B cell (primary cell): Measurements from ENCODE around the gene SCFD2. TPM values are rescaled to one million over a fixed set of nuclear protein-coding genes. Genes with fewer than 3 reads are reported as not detected.

Source experiments
- ATAC-seq: fragments of 200-7000 bp; cut with Tn5 transposase; one replicate; pipeline ENCODE4 v1.10.0; 2021; ENCODE audit warnings: low read depth, mild to moderate bottlenecking, moderate number of reproducible peaks, moderate library complexity
- CTCF ChIA-PET: fragments of 350-600 bp; sonication (Branson Sonifier 250); formaldehyde crosslinking; loops from one replicate; lab custom pipeline; 2021; ENCODE audit warnings: antibody characterized with exemption, inconsistent platforms; lab: Charles Lee
- POLR2A ChIA-PET: fragments of 350-600 bp; sonication (Branson Sonifier 250); formaldehyde crosslinking; loops from one replicate; lab custom pipeline; 2021; ENCODE audit warnings: antibody characterized with exemption; lab: Charles Lee
- DNase-seq: peaks from one replicate; pipeline ENCODE4 v3.0.0; 2013
- H2AFZ ChIP-seq: 2 replicates; pipeline ENCODE4 v1.6.1; 2012; ENCODE audit warnings: mild to moderate bottlenecking, low read depth, low read length; ENCODE audit not compliant: insufficient read depth, poor library complexity, severe bottlenecking
- H3K27ac ChIP-seq, 2 donors: 1 replicate in 1 of 2; 2 replicates in 1 of 2; pipeline ENCODE4 v1.5.1; 2012 to 2013; ENCODE audit warnings: low read length in 2 of 2, mild to moderate bottlenecking in 2 of 2, moderate library complexity in 1 of 2
- H3K27me3 ChIP-seq, 4 experiments: fragments of 200-600 bp in 1 of 4; sonication (generic) in 1 of 4; replicated peaks in 1 of 4; 1 replicate in 2 of 4; 2 replicates in 2 of 4; pipeline versions ENCODE4 v1.6.1 to v1.7.0; 2013 to 2016; ENCODE audit warnings: low read length in 3 of 4, mild to moderate bottlenecking in 2 of 4, mixed read lengths in 1 of 4, moderate library complexity in 1 of 4; ENCODE audit not compliant: insufficient read depth in 4 of 4, control insufficient read depth in 3 of 4; ENCODE audit errors: control extremely low read depth in 1 of 4
- H3K36me3 ChIP-seq, 2 experiments: replicated peaks in 1 of 2; 1 replicate in 1 of 2; 2 replicates in 1 of 2; pipeline versions ENCODE4 v1.6.1 to v1.7.1; 2013; ENCODE audit warnings: low read length in 1 of 2; ENCODE audit not compliant: insufficient read depth in 2 of 2, control insufficient read depth in 1 of 2; ENCODE audit errors: control extremely low read depth in 1 of 2, extremely low read depth in 1 of 2
- H3K4me1 ChIP-seq, 2 donors: fragments of 200-600 bp in 1 of 2; sonication (generic) in 1 of 2; 1 replicate in 1 of 2; 2 replicates in 1 of 2; pipeline versions ENCODE4 v1.5.1 to v1.6.1; 2013 to 2017; ENCODE audit warnings: low read length in 2 of 2; ENCODE audit not compliant: control insufficient read depth in 2 of 2, insufficient read depth in 2 of 2
- H3K4me2 ChIP-seq: replicated peaks from 2 replicates; pipeline ENCODE3; 2012; ENCODE audit warnings: mild to moderate bottlenecking, low read depth, low read length; ENCODE audit not compliant: poor library complexity, severe bottlenecking
- H3K4me3 ChIP-seq, 5 experiments: fragments of 200-600 bp in 1 of 5; sonication (generic) in 1 of 5; 1 replicate in 3 of 5; 2 replicates in 2 of 5; pipeline versions ENCODE4 v1.5.1 to v1.7.0; 2011 to 2016; ENCODE audit warnings: low read length in 4 of 5, mild to moderate bottlenecking in 4 of 5, low read depth in 2 of 5, control low read depth in 1 of 5, moderate library complexity in 1 of 5; ENCODE audit not compliant: insufficient read depth in 1 of 5; ENCODE audit errors: control extremely low read depth in 1 of 5, extremely low read depth in 1 of 5
- H3K79me2 ChIP-seq: fragments of 200-600 bp; sonication (generic); one replicate; pipeline ENCODE4 v1.6.0; 2016; ENCODE audit warnings: low read length; ENCODE audit not compliant: control insufficient read depth, insufficient read depth
- H3K9ac ChIP-seq: fragments of 200-600 bp; sonication (generic); 2 replicates; pipeline ENCODE4 v1.6.1; 2017; ENCODE audit warnings: mild to moderate bottlenecking, low read length, moderate library complexity
- H3K9me3 ChIP-seq, 3 donors: one replicate each; pipeline versions ENCODE4 v1.6.1 to v1.7.1; 2013; ENCODE audit warnings: low read length in 2 of 3; ENCODE audit not compliant: control insufficient read depth in 2 of 3, insufficient read depth in 1 of 3; ENCODE audit errors: control extremely low read depth in 1 of 3
- H4K20me1 ChIP-seq: 2 replicates; pipeline ENCODE4 v1.6.0; 2012; ENCODE audit warnings: mild to moderate bottlenecking, low read length; ENCODE audit not compliant: insufficient read depth, control insufficient read depth, poor library complexity, severe bottlenecking
- H3K27ac Mint-ChIP-seq: one replicate; pipeline ENCODE4 v1.8.0; 2021; ENCODE audit warnings: mixed read lengths
- H3K27me3 Mint-ChIP-seq: one replicate; pipeline ENCODE4 v1.8.0; 2021; ENCODE audit warnings: mixed read lengths
- H3K4me1 Mint-ChIP-seq: one replicate; pipeline ENCODE4 v1.8.0; 2021; ENCODE audit warnings: mixed read lengths
- H3K4me3 Mint-ChIP-seq: one replicate; pipeline ENCODE4 v1.8.0; 2021; ENCODE audit warnings: mixed read lengths
- H3K9me3 Mint-ChIP-seq: one replicate; pipeline ENCODE4 v1.8.0; 2022; ENCODE audit warnings: mixed read lengths; ENCODE audit not compliant: insufficient read depth
- CTCF ChIP-seq: fragments of 200-600 bp; IDR thresholded peaks from one replicate; pipeline ENCODE4 v1.8.0; 2022; ENCODE audit warnings: antibody characterized with exemption, mild to moderate bottlenecking
- EZH2 ChIP-seq: IDR thresholded peaks from 2 replicates; pipeline ENCODE4 v1.6.1; 2012; ENCODE audit warnings: borderline replicate concordance, low read depth, mild to moderate bottlenecking, moderate library complexity, low read length; ENCODE audit not compliant: insufficient read depth, poor library complexity, severe bottlenecking
- WGBS: methylation state at CpG from one replicate; pipeline ENCODE4 v1.1.5; 2013; ENCODE audit warnings: missing lambda C conversion rate; ENCODE audit not compliant: insufficient coverage; 5-methylcytosine and 5-hydroxymethylcytosine counted together
- intact Hi-C: fragments of 100-400 bp; cut with micrococcal nuclease; formaldehyde crosslinking; loops from one replicate; pipeline ENCODE4 v1.10.0; 2022
- polyA plus RNA-seq: library from polyadenylated mRNA; depleted of rRNA; stranded (reverse); fragments of >200 nt; gene quantifications from 2 replicates; pipeline ENCODE4 v1.2.3, GENCODE V29; 2012
- total RNA-seq, 2 donors: library from RNA; stranded (reverse); fragments of 120-200 nt in 1 of 2; gene quantifications; 1 replicate in 1 of 2; 2 replicates in 1 of 2; pipeline versions ENCODE4 v1.2.3 to v1.2.4, GENCODE V29; 2013 to 2022

SCFD2 gene
- total and polyA plus RNA-seq, 2 donors (not counting 1 experiment from before 2014, with no cell fraction given), result 12.8 to 20.4 TPM

GRCh38 chr4:53055274-53055673 is 310.6 kb downstream of the SCFD2 start:
- Histone ChIP-seq H3K79me2 (no peaks in the 10 kb centered on the region), H3K27ac (no peak overlapping the region), H3K4me2 (no peak overlapping the region), H3K27me3 (no peaks in the 10 kb centered on the region), H2AFZ (no peak overlapping the region), H3K4me3 (no peak overlapping the region), H3K36me3 (no peaks in the 10 kb centered on the region), H4K20me1 (no peaks in the 10 kb centered on the region), H3K9ac (no peak overlapping the region), H3K4me1 (no peaks in the 10 kb centered on the region), H3K9me3 (peaks cover 0 to 1% (median 0%) of the 10 kb centered on the region in 3 donors)
- ChIA-PET CTCF (no interaction called here), POLR2A (no interaction called here)
- TF ChIP-seq CTCF (no peak), EZH2 (no peak)
- H3K4me1 Mint-ChIP-seq, result no peaks in the 10 kb centered on the region
- H3K27me3 Mint-ChIP-seq, result no peaks in the 10 kb centered on the region
- H3K9me3 Mint-ChIP-seq, result peaks cover 3% of the 10 kb centered on the region
- no CpG with 5 or more reads among the region's 2 CpGs for WGBS
- ATAC-seq (no peak), DNase-seq (no peak)
- intact Hi-C loops, result no loop called here
- H3K4me3 Mint-ChIP-seq, result no peak overlapping the region
- H3K27ac Mint-ChIP-seq, result no peak overlapping the region

DNA sequence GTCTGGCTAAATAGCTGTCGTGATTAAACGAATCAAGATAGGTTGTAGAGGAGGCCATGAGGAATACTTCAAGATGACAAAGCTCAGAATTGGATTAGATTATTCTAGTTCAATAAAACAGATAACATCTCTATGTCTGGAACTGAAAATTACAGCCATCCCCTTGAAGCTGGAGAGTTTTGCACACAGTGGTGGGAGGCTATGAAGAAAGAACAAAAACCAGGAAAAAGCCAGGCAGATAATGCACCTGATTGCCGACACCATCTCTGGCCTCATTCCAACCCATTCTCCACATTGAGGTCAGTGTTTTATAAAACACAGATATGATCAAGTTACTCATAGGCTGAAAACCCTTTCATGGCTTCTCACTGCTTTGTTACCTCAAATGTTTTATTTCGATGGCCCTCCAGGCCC is 315.5 kb downstream of the SCFD2 start:
- no peaks in the 10 kb centered on the region for H3K4me1 Mint-ChIP-seq
- ChIA-PET POLR2A (no interaction called here), CTCF (no interaction called here)
- H3K4me1 ChIP-seq, result no peaks in the 10 kb centered on the region
- H3K27me3 Mint-ChIP-seq, result no peaks in the 10 kb centered on the region
- H4K20me1 ChIP-seq, result no peaks in the 10 kb centered on the region
- H3K27me3 ChIP-seq, result no peaks in the 10 kb centered on the region
- no peak overlapping the region for H3K4me3 ChIP-seq
- no peak overlapping the region for H3K27ac ChIP-seq
- no peak overlapping the region for H2AFZ ChIP-seq
- DNase-seq (no peak), ATAC-seq (no peak)
- TF ChIP-seq CTCF, result no peak
- TF ChIP-seq EZH2, result no peak
- WGBS, result 96% methylated on average over 2 of the region's 4 CpGs
- H3K9me3 ChIP-seq, result no peaks in the 10 kb centered on the region
- H3K4me3 Mint-ChIP-seq, result no peak overlapping the region
- no peak overlapping the region for H3K4me2 ChIP-seq
- no peak overlapping the region for H3K27ac Mint-ChIP-seq
- H3K79me2 ChIP-seq, result no peaks in the 10 kb centered on the region
- intact Hi-C loops, result no loop called here
- H3K9ac ChIP-seq, result no peak overlapping the region
- H3K9me3 Mint-ChIP-seq, result no peaks in the 10 kb centered on the region
- peaks cover 0 to 3% of the 10 kb centered on the region in 2 experiments for H3K36me3 ChIP-seq
